H9 (cell line): ENCODE measurements around the gene IGFBP1. TPM values are rescaled to one million over a fixed set of nuclear protein-coding genes. Genes with fewer than 3 reads are reported as not detected.

Experiments
- DNase-seq: peaks from one replicate; pipeline ENCODE4 v3.0.0-alpha.2; 2017
- H2AFZ ChIP-seq: one replicate; pipeline ENCODE4 v1.6.1; 2013; ENCODE audit warnings: mild to moderate bottlenecking, low read length, control low read depth, moderate library complexity
- H2AK5ac ChIP-seq: 2 replicates; pipeline ENCODE4 v1.6.1; 2013; ENCODE audit warnings: low read length, control low read depth, mixed read lengths; ENCODE audit not compliant: insufficient read length
- H2BK120ac ChIP-seq: one replicate; pipeline ENCODE4 v1.6.1; 2013; ENCODE audit warnings: low read depth, mild to moderate bottlenecking, low read length, control low read depth, inconsistent platforms; ENCODE audit not compliant: poor library complexity, severe bottlenecking
- H2BK12ac ChIP-seq: 2 replicates; pipeline ENCODE4 v1.6.1; 2013; ENCODE audit warnings: low read length, control low read depth, mixed read lengths, low read depth; ENCODE audit not compliant: insufficient read length
- H2BK15ac ChIP-seq: 2 replicates; pipeline ENCODE4 v1.6.1; 2013; ENCODE audit warnings: low read depth, low read length, control low read depth
- H2BK20ac ChIP-seq: one replicate; pipeline ENCODE4 v1.6.1; 2013; ENCODE audit warnings: low read depth, mild to moderate bottlenecking, low read length, control low read depth, inconsistent platforms; ENCODE audit not compliant: poor library complexity, severe bottlenecking
- H2BK5ac ChIP-seq: 2 replicates; pipeline ENCODE4 v1.6.1; 2013; ENCODE audit warnings: low read length, control low read depth, mixed read lengths; ENCODE audit not compliant: insufficient read length
- H3K14ac ChIP-seq: 2 replicates; pipeline ENCODE4 v1.6.1; 2013; ENCODE audit warnings: low read length, control low read depth; ENCODE audit not compliant: insufficient read depth
- H3K18ac ChIP-seq: 2 replicates; pipeline ENCODE4 v1.6.1; 2013; ENCODE audit warnings: low read depth, mild to moderate bottlenecking, mixed read lengths, low read length, control low read depth; ENCODE audit not compliant: insufficient read length
- H3K23ac ChIP-seq: 2 replicates; pipeline ENCODE4 v1.6.1; 2013; ENCODE audit warnings: low read length, control low read depth, mixed read lengths, low read depth; ENCODE audit not compliant: insufficient read length
- H3K23me2 ChIP-seq: 2 replicates; pipeline ENCODE4 v1.6.1; 2013; ENCODE audit warnings: low read depth, mild to moderate bottlenecking, mixed read lengths, low read length, control low read depth; ENCODE audit not compliant: insufficient read length, poor library complexity, severe bottlenecking
- H3K27ac ChIP-seq: 2 replicates; pipeline ENCODE4 v1.5.1; 2013; ENCODE audit warnings: low read length, control low read depth, mixed read lengths, low read depth; ENCODE audit not compliant: insufficient read length
- H3K27me3 ChIP-seq: 2 replicates; pipeline ENCODE4 v1.6.1; 2013; ENCODE audit warnings: low read length, control low read depth, inconsistent platforms; ENCODE audit not compliant: insufficient read depth
- H3K4ac ChIP-seq: 2 replicates; pipeline ENCODE4 v1.6.1; 2013; ENCODE audit warnings: low read depth, mild to moderate bottlenecking, control low read depth, inconsistent platforms, low read length, moderate library complexity
- H3K4me1 ChIP-seq: 2 replicates; pipeline ENCODE4 v1.6.1; 2013; ENCODE audit warnings: low read length, control low read depth, inconsistent platforms; ENCODE audit not compliant: insufficient read depth
- H3K4me2 ChIP-seq: 2 replicates; pipeline ENCODE4 v1.6.1; 2013; ENCODE audit warnings: low read length, control low read depth, mixed read lengths; ENCODE audit not compliant: insufficient read length, insufficient read depth
- H3K56ac ChIP-seq: 2 replicates; pipeline ENCODE4 v1.6.1; 2013; ENCODE audit warnings: low read depth, mild to moderate bottlenecking, mixed read lengths, low read length, control low read depth; ENCODE audit not compliant: insufficient read length
- H3K79me1 ChIP-seq: 2 replicates; pipeline ENCODE4 v1.6.1; 2013; ENCODE audit warnings: low read depth, mild to moderate bottlenecking, moderate library complexity, low read length, control low read depth, inconsistent platforms; ENCODE audit not compliant: insufficient read depth, poor library complexity, severe bottlenecking
- H3K79me2 ChIP-seq: 2 replicates; pipeline ENCODE4 v1.6.1; 2013; ENCODE audit warnings: low read length, control low read depth, inconsistent platforms; ENCODE audit not compliant: insufficient read depth
- H3K9ac ChIP-seq: 2 replicates; pipeline ENCODE4 v1.6.1; 2013; ENCODE audit warnings: low read length, control low read depth, mixed read lengths; ENCODE audit not compliant: insufficient read length; ENCODE audit errors: extremely low read depth
- H3K9me3 ChIP-seq: one replicate; pipeline ENCODE4 v1.6.1; 2013; ENCODE audit warnings: low read depth, low read length, inconsistent platforms; ENCODE audit not compliant: control insufficient read depth
- H3T11ph ChIP-seq: one replicate; pipeline ENCODE4 v1.6.1; 2013; ENCODE audit warnings: mild to moderate bottlenecking, low read length, control low read depth, inconsistent platforms
- H4K20me1 ChIP-seq: one replicate; pipeline ENCODE4 v1.6.1; 2013; ENCODE audit not compliant: control insufficient read depth, insufficient read length, insufficient read depth
- H4K5ac ChIP-seq: 2 replicates; pipeline ENCODE4 v1.6.1; 2013; ENCODE audit warnings: low read depth, mild to moderate bottlenecking, mixed read lengths, low read length, control low read depth; ENCODE audit not compliant: insufficient read length
- H4K8ac ChIP-seq: replicated peaks from 2 replicates; pipeline ENCODE4 v1.6.1; 2013; ENCODE audit warnings: low read length, control low read depth, mixed read lengths, low read depth; ENCODE audit not compliant: insufficient read length
- H4K91ac ChIP-seq: 2 replicates; pipeline ENCODE4 v1.6.1; 2013; ENCODE audit warnings: low read depth, mild to moderate bottlenecking, moderate library complexity, mixed read lengths, low read length, control low read depth; ENCODE audit not compliant: insufficient read length
- H3K27ac Mint-ChIP-seq, 3 experiments: 2 replicates in 2 of 3; 3 replicates in 1 of 3; pipeline ENCODE4 v1.8.0; 2020 to 2021; ENCODE audit warnings: mixed read lengths in 3 of 3, mild to moderate bottlenecking in 1 of 3, moderate library complexity in 1 of 3
- H3K27me3 Mint-ChIP-seq: 2 replicates; pipeline ENCODE4 v1.8.0; 2021; ENCODE audit warnings: low read depth, mild to moderate bottlenecking, moderate library complexity, mixed read lengths
- H3K36me3 Mint-ChIP-seq, 3 experiments: 2 replicates in 2 of 3; 3 replicates in 1 of 3; pipeline ENCODE4 v1.8.0; 2020 to 2021; ENCODE audit warnings: low read depth in 3 of 3, mixed read lengths in 3 of 3; ENCODE audit not compliant: insufficient read depth in 1 of 3
- H3K4me1 Mint-ChIP-seq, 2 experiments: 2 replicates each; pipeline ENCODE4 v1.8.0; 2020; ENCODE audit warnings: mixed read lengths in 2 of 2
- H3K4me3 Mint-ChIP-seq, 2 experiments: 2 replicates in 1 of 2; 3 replicates in 1 of 2; pipeline ENCODE4 v1.8.0; 2020 to 2021; ENCODE audit warnings: mild to moderate bottlenecking in 2 of 2, mixed read lengths in 2 of 2, moderate library complexity in 1 of 2
- H3K9me3 Mint-ChIP-seq, 2 experiments: 2 replicates in 1 of 2; 3 replicates in 1 of 2; pipeline ENCODE4 v1.8.0; 2020; ENCODE audit warnings: mild to moderate bottlenecking in 2 of 2, mixed read lengths in 2 of 2, moderate library complexity in 1 of 2
- CTCF ChIP-seq: fragments of 200-600 bp; sonication (generic); conservative IDR thresholded peaks from 3 replicates; pipeline ENCODE4 v1.8.0; 2021; ENCODE audit warnings: antibody characterized with exemption, mild to moderate bottlenecking
- WGBS: extraction: QIAGEN DNeasy Blood & Tissue Kit; methylation state at CpG from one replicate; pipeline ENCODE4 v1.1.7; 2013; ENCODE audit warnings: missing lambda C conversion rate, low lambda C conversion rate, mixed read lengths; ENCODE audit not compliant: insufficient read length; ENCODE audit errors: extremely low coverage; 5-methylcytosine and 5-hydroxymethylcytosine counted together
- total RNA-seq: library from RNA; stranded (reverse); gene quantifications from 2 replicates; pipeline ENCODE4 v1.2.1, GENCODE V29; 2021

Gene IGFBP1
- total RNA-seq, 1 experiment from 2014 or later: not detected

- no peak for DNase-seq
- H2BK12ac ChIP-seq: no peak overlapping the region
- H3K79me2 ChIP-seq: no peaks in the 10 kb centered on the region
- H3K27me3 ChIP-seq: no peaks in the 10 kb centered on the region
- H2BK5ac ChIP-seq: no peak overlapping the region
- no peaks in the 10 kb centered on the region for H3K79me1 ChIP-seq
- H3K56ac ChIP-seq: no peak overlapping the region
- H3K27ac ChIP-seq: no peak overlapping the region
- Mint-ChIP-seq H3K4me3 (no peak overlapping the region), H3K9me3 (peaks cover 0 to 9% of the 10 kb centered on the region in 2 experiments; a peak in 3 of 5 replicates), H3K27ac (no peak overlapping the region), H3K4me1 (no peaks in the 10 kb centered on the region), H3K27me3 (peaks cover 3% of the 10 kb centered on the region; the same call in 1 of the 2 replicates), H3K36me3 (peaks cover 2 to 5% (median 4%) of the 10 kb centered on the region in 3 experiments; a peak in 5 of 7 replicates)
- no peak overlapping the region for H4K5ac ChIP-seq
- no peak overlapping the region for H4K8ac ChIP-seq
- no peak overlapping the region for H4K91ac ChIP-seq
- no peak overlapping the region for H2AK5ac ChIP-seq
- no peak overlapping the region for H2BK120ac ChIP-seq
- no peak overlapping the region for H3K14ac ChIP-seq
- H3K4ac ChIP-seq: no peak overlapping the region
- H2AFZ ChIP-seq: no peak overlapping the region
- no peak overlapping the region for H2BK20ac ChIP-seq
- no peak overlapping the region for H3K23ac ChIP-seq
- no peaks in the 10 kb centered on the region for H3K23me2 ChIP-seq
- no peak overlapping the region for H3K4me2 ChIP-seq
- no peak overlapping the region for H3K18ac ChIP-seq
- TF ChIP-seq CTCF: no peak
- H4K20me1 ChIP-seq: no peaks in the 10 kb centered on the region
- no peak overlapping the region for H3T11ph ChIP-seq
- no peaks in the 10 kb centered on the region for H3K4me1 ChIP-seq
- H2BK15ac ChIP-seq: no peak overlapping the region
- H3K9ac ChIP-seq: no peak overlapping the region
- H3K9me3 ChIP-seq: no peaks in the 10 kb centered on the region
- no CpG with 5 or more reads among the region's 7 CpGs for WGBS
These were observed 52.7 kb downstream of the IGFBP1 start for GRCh38 chr7:45940939-45941338.

Other genes with a start within 250 kb of the IGFBP1 start
- gene CCDC201, start 15.4 kb upstream of the IGFBP1 start, total RNA-seq: not detected in 2 replicates
- 10.0 TPM in 2 replicates for gene IGFBP3, start 32.8 kb downstream of the IGFBP1 start, total RNA-seq